RWPE2 (cell line): ENCODE measurements around the gene ZSCAN31.

Experiments used
- ATAC-seq: fragments of 200-7000 bp; cut with Tn5 transposase; 3 replicates; pipeline ENCODE4 v1.9.1; 2021; ENCODE audit warnings: low read depth
- DNase-seq: peaks from one replicate; pipeline ENCODE4 v3.0.0-alpha.2; 2020; ENCODE audit warnings: low spot score
- H3K27ac ChIP-seq: fragments of 450-650 bp; 2 replicates; pipeline ENCODE4 v1.5.1; 2017; ENCODE audit warnings: mild to moderate bottlenecking; ENCODE audit not compliant: poor library complexity, severe bottlenecking
- H3K27me3 ChIP-seq: fragments of 250-450 bp; sonication (Bioruptor Pico); 2 replicates; pipeline ENCODE4 v1.5.1; 2021; ENCODE audit warnings: mild to moderate bottlenecking, moderate library complexity; ENCODE audit not compliant: insufficient read depth, poor library complexity, severe bottlenecking
- H3K36me3 ChIP-seq: fragments of 250-450 bp; sonication (Bioruptor Pico); 2 replicates; pipeline ENCODE4 v1.5.1; 2020; ENCODE audit warnings: low read depth, mild to moderate bottlenecking, moderate library complexity
- H3K4me1 ChIP-seq: fragments of 250-450 bp; sonication (Bioruptor Pico); 2 replicates; pipeline ENCODE4 v1.5.1; 2021; ENCODE audit warnings: mild to moderate bottlenecking, moderate library complexity; ENCODE audit not compliant: insufficient read depth, poor library complexity, severe bottlenecking
- H3K4me3 ChIP-seq: fragments of 250-450 bp; sonication (Bioruptor Pico); 2 replicates; pipeline ENCODE4 v1.5.1; 2021; ENCODE audit warnings: mild to moderate bottlenecking, moderate library complexity; ENCODE audit not compliant: severe bottlenecking
- H3K9me3 ChIP-seq: fragments of 250-450 bp; sonication (Bioruptor Pico); 2 replicates; pipeline ENCODE4 v1.5.1; 2021; ENCODE audit warnings: mild to moderate bottlenecking, moderate library complexity; ENCODE audit not compliant: severe bottlenecking
- CTCF ChIP-seq: fragments of 450-650 bp; IDR thresholded peaks from one replicate; pipeline ENCODE4 v1.5.1; 2017; ENCODE audit warnings: mild to moderate bottlenecking, moderate library complexity; ENCODE audit not compliant: poor library complexity, severe bottlenecking

The ZSCAN31 gene

GRCh38 chr6:28349892-28350737, 14.2 kb upstream of the ZSCAN31 start, which contains the start of gene ZKSCAN3:
ZKSCAN3 (plus strand) TSS chr6:28349947; CDS start chr6:28359587, 9,640 bp downstream.
- Histone ChIP-seq H3K9me3 (peaks cover 2% of the 10 kb centered on the region), H3K27ac (peak within 1 kb of the TSS; percentile 53), H3K4me1 (peaks cover 22% of the 10 kb centered on the region), H3K27me3 (no peaks in the 10 kb centered on the region), H3K4me3 (peak within 1 kb of the TSS; percentile 53), H3K36me3 (no peaks in the 10 kb centered on the region)
- ATAC-seq (peak; percentile 95), DNase-seq (peak; percentile 77)
- no peak for TF ChIP-seq CTCF

GRCh38 chr6:28349344-28349891, 13.5 kb upstream of the ZSCAN31 start:
- H3K4me1 ChIP-seq, result peaks cover 20% of the 10 kb centered on the region
- DNase-seq (no peak), ATAC-seq (no peak)
- H3K9me3 ChIP-seq, result peaks cover 2% of the 10 kb centered on the region
- H3K4me3 ChIP-seq, result peak overlapping the region; percentile 53
- peak overlapping the region; percentile 53 for H3K27ac ChIP-seq
- no peaks in the 10 kb centered on the region for H3K27me3 ChIP-seq
- H3K36me3 ChIP-seq, result no peaks in the 10 kb centered on the region
- TF ChIP-seq CTCF, result no peak

DNA sequence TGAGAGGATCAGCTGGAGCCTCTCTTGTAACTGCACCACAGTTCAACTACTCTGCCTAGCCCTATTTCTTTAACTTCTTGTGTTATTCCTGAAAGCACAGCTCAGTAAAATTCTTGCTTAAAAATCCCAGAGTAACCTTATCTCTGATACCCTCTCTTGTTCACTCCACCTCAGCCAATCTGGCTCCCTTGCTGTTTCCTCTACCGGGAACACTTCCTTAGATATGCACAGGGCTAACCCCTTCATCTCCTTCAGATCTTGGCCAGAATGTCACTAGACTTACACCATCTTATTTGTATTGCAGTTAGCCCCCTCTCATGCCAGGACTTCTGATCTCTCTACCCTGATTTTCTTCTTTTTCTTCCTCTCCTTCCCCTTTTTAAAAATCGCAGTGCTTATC, 11.2 kb upstream of the ZSCAN31 start:
- Histone ChIP-seq H3K9me3 (peaks cover 2% of the 10 kb centered on the region), H3K4me3 (no peak overlapping the region), H3K36me3 (no peaks in the 10 kb centered on the region), H3K27me3 (no peaks in the 10 kb centered on the region), H3K27ac (no peak overlapping the region), H3K4me1 (peaks cover 16% of the 10 kb centered on the region)
- DNase-seq (no peak), ATAC-seq (no peak)
- TF ChIP-seq CTCF, result no peak

DNA sequence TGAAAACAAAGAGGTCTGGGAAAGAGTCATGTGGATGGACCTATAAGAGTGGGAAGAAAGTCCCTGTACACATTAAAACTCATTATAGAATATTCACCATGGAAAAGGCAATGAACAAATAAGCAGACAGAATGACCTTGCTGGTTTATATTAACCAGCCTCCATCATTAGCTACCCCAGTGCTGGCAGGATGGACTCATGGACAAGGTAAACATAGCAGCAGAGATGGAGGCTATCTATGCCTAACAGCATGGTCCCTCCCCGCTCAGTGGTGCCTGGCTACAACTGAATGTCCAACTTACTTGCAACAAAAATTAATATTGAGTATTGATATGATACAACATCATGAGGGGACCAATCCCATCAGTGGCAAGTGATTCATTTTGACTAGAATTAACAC, 9.3 kb upstream of the ZSCAN31 start:
- ATAC-seq (no peak), DNase-seq (no peak)
- no peak for TF ChIP-seq CTCF
- Histone ChIP-seq H3K27me3 (no peaks in the 10 kb centered on the region), H3K9me3 (no peaks in the 10 kb centered on the region), H3K4me3 (no peak overlapping the region), H3K4me1 (peaks cover 3% of the 10 kb centered on the region), H3K27ac (no peak overlapping the region), H3K36me3 (no peaks in the 10 kb centered on the region)
